Right forelimb (tissue), 1 donor: Measurements from ENCODE around the gene DOC2B.
"Not testable (repeated sequence)": the region's sequence is repeated elsewhere in the genome, so short reads cannot be mapped to it uniquely, and the experiment has no call there.

ENCODE experiments used
- DNase-seq: peaks from one replicate; pipeline ENCODE4 v3.0.0-alpha.2; 2018

The DOC2B gene

DNA sequence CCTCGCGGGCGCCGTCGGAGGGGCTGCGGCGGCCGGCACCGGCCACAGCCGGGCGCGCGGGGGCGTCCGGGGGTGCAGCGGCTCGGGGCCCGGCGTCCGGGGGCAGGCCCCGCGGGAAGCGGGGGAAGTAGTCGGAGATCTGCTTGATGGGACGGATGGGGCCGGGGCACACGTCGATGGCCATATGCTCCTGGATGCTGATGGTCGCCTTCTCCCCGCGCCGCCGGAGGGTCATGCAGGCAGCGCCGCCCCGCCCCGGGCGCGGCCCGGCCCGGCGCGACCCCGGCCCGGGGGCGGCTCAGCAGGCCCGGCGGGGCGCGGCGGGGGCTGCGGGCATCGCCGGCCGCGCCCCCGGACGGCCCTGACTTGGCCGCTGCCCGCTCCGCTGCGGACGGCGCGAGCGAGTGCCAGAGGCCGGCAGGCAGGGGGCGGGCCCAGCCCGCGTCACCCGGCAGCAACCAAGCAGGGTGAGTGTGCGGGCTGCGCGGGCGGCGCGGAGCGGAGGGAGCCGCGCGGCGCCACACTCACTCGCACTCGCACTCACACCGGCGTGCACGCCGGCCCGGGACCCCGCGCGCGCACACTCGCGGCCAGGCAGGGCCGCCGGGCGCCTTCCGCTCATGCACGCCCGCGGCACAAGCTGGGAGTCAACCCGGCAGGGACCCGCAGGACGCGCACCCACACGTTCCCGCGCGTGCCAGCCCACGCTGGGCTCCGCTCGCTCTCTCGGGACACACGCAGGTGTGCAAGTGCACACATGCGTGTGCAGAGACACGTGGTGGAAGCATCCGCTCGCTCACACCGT is at the start of gene DOC2B:
DOC2B (minus strand) TSS at position 406 of the 805 bp plus-strand sequence; CDS start at position 235, 171 bp downstream.
- peak; percentile 60 for DNase-seq

DNA sequence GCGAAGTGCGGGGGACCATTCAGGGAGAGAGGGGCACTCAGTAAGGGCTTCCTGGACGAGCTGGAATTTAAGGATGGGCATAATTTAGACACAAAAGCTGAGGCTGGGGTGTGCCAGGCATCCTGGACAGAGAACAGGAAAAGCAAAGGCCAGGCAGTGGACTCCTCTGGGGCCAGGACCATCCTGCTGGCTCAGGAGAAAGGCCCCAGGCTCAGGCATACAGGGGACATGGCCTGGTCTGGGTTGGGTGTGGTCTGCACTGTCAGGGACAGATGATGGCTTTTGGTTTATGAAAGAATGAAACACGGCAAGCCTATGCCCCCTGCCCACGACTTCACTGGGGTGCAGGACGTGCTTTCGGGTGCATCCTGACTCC is 48.9 kb upstream of the DOC2B start:
- DNase-seq: no peak

DNA sequence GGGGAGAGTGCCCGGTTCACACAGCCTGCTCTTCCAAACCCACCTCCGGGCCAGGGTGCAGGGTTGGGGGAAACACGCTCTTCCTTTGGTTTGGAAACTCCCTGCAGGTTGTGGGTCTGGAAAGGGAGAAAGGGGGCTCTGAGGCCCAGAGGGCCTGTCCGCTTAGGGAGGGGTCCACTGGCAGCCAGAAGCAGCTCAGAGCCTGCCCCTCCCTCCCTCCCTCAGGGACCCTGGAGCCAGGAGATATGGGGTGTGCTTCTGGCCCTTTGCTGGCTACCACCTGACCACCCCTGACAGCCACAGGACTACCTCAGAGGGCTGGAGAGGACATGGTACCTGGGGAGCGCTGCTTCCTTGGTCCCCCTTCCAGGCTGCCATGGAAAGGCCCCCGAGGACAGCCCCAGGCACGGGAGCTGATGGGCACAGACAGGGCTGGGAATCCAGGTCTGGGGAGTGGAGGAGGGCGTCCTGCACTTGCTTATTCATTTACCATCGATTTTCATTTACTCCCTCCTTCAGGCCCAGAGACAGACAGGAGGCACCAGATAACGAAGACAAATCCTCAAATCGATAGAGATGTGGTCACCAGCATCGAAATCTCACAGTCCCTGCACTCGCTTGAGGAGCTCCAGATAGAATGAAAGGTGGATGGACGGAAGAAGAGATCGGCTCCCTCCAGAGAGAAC is 48.4 kb upstream of the DOC2B start:
- DNase-seq: no peak

DNA sequence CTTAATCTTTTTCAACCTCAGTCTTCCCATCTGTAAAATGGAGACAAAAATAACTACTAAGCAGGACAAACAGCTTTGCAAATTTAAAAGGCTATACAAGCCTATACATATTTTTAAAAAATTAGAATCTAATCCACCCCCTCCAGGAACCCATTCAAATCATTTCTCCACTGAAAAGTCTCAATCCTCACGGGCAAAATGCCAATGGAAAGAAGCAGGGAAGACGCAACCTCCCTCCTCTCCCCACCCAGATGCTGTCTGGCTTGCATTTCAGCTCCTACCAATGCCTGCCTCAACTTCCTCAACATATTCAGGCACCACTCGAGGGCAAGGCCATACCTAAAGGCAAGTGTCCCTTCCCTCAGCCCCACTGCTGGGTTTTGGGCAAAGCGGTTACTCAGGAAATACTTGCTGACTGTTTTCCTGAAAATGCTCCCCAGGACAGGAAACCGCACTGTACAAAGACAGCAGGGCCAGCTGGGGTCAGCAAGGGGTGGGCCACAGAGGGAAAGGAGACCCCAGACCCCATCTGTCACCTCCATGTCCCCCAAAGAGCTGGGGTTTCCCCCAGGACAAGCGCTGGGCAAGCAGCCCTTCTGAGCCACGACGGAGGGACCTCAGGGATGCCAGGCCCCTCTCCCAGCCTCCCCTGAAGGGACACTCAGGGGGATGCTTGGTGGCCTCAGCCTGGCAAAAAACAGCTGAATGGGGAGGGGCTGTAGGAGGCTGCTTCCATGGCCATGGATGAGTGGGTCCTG is 47.7 kb upstream of the DOC2B start:
- DNase-seq: no peak

DNA sequence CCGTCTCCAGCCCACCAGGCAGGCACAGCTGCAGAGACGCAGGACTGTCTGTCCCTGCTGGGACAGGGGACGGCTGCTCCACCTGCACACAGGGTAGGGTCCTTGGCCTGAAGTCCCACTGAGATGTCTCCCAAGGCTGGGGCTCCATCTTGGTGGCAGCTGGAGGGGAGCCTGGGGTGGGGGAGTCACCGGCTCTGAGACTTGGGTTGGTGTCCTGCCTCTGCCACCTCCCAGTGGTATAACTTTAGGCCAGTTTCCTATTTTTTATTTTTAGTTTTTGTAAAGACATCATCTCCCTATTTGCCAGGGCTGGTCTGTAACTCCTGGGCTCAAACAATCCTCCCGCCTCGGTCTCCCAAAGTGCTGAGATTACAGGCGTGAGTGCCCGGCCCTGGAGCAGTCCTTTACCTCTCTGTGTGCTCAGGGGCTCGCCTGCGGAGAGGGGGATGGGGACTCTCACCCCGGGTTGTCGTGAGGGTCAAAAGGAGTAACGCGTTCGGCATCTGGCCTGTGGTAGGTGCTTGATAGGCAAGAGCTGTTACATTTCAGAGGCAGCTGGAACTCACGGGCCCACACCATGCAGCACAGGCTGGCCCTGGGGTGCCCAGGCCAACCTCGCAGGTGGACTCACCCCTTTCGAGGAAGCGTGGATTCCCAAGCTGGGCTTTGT is 46.6 kb upstream of the DOC2B start:
- no peak for DNase-seq

DNA sequence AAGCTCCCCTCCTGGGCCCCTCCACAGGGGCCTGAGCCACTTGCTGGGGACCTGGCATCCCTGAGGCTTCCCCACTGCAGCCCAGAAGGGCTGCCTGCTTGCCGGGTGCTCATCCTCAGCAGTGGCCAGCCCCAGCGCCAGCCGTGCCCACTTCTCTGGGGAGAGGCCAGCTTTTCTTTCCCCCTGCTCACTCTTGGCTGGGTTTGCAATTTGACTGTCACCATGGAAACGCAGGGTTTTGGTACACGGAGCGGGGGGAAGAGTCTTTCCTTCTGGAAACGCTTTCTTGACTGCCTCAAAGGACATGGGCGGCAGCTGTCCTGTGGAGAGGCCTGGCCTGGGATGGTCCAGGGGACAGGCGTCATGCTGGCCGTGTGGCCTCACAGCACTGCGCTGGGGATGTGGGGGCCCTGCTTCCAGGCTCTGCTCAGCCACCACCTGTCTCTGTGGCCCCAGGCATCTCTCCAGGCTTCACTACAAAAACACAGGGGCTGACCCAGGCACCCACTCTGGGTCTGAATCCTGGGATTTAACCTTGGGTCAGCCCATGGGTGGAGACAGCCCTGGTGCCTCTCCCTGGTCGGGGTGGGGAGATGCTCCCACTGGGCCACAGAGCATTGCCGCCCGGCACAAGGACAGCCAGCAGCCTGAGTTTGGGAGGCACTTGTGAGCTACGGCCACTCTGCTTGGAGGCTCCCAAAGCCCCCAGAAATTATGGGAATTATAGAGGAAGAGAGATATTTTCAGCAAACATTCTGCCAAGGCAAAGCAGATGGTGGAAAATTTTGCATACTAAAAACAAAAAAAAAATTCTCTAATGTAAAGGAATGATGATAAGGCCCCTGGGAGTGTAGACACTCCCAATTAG is 45.9 kb upstream of the DOC2B start:
- DNase-seq: peak; percentile 72

DNA sequence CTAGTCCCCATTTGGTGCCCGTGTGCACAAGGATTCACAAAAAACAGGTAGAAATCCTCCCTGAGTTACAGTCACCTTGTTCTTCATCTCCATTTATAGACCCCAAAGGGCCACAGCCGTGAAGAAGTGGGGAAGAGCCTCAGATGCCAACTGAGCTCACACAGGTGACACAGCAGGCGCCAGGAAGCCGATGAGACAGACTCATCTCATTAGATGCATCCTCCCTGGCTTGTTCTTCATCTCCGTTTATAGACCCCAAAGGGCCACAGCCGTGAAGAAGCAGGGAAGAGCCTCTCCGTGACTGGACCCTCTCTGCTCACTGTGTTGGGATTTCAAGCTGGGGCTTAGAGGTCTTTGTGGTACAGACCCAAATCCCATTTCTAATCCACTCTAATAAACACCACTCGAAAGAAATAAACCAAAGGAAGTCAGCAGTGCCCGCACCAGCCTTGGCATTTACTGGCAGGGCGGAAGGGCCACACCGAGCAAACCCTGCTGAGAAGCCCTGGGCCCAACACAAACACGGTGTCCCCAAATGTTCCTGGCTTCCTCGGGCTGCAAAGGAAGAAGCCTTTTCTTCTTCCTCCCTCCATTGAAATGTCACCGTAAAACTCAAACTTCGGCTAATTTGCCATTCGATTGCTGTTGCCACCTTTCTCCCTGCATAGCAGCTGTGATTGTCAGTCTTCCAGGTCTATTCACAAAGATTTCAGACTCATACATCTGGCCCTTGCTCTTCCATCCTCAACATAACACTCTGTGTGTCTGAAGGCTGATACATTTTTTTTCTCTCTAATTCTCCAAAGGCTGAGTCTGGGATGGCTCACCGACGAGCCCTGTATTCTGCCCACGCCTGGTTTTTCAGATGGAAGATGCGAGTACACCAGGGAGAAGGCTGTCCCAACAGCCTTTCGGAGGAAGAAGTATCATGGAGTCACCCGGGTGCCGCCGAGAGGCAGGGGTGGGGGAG is 44.9 kb upstream of the DOC2B start:
- DNase-seq: no peak

DNA sequence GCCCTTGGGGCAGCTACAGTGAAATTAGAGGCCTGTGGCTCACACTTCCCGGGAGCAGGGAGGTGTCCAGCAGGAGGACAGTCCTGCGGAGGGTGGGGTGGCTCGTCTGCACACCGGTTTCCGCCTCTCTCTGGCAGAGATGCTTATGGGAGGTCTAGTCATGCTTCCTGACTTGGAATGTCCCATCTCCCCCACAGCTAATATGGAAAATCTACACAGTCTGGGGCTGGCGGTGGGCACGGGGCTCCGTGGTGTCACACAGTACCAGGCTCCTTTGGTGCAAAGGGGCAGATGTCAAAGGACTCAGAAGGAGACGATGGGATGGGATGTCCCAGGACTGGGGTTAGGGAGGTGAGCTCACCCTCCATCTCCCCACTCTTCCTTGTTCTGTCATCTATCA is 44.1 kb upstream of the DOC2B start:
- DNase-seq: no peak

DNA sequence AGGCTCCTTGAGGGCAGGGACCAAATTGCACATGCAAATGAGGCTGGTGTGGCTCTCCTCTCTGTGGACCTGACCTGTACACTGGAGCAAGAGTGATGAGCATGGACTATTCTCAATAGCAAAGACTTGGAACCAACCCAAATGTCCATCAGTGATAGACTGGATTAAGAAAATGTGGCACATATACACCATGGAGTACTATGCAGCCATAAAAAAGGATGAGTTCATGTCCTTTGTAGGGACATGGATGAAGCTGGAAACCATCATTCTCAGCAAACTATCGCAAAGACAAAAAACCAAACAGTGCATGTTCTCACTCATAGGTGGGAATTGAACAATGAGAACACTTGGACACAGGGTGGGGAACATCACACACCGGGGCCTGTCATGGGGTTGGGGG is 43.1 kb upstream of the DOC2B start:
- DNase-seq: not testable (repeated sequence)

DNA sequence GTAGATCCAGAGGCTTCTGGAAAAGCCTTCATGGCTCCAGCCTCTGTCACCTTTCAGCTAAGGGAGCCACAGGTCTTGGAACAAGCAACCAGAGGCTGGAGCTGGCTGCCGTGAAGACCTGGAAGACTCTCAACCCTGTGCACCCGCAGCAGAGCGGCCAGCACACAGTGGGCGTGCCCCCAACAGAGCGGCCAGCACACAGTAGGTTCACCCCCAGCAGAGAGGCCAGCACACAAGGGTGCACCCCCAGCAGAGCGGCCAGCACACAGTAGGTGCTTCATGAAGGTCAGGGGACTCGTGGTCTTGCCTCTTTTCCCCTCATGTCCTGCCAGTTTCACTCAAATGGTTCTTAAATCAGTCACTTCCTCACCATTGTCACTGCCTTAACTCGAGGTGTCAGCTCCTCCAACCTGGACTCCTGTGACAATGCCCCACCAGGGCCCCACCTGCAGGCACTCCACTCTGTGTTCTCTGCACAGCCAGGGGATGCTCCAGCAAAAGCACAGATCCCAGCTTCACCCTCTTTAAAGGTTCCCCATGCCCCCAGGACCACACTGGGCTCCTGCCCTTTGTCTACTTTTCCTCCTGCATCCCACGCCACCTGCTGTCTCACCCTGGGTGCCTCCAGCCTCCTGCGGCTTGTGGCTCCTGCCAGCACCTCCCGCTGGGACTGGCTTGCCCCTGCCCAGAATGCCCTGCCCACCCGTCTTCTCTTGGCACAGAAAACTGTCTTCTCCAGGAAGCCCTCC is 42.4 kb upstream of the DOC2B start:
- no peak for DNase-seq

DNA sequence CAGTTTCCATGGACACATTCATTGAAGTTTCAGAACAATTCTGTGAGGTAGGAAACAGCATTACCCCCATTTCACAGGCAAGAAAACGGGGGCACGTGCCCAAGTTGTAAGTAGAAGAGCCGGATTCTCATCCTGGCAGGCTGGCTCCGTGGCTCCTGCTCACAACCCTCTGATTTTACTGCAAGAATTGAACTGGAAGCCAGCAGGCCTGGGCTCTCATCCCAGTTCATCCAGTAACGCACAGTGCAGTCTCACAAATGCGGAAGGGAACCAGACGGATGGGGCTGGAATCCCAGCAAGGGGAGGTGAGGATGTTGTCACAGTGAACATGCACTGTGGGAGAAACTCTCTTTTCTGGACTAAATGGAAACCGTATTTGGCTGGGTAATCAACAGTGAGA is 40.7 kb upstream of the DOC2B start:
- peak; percentile 64 for DNase-seq

DNA sequence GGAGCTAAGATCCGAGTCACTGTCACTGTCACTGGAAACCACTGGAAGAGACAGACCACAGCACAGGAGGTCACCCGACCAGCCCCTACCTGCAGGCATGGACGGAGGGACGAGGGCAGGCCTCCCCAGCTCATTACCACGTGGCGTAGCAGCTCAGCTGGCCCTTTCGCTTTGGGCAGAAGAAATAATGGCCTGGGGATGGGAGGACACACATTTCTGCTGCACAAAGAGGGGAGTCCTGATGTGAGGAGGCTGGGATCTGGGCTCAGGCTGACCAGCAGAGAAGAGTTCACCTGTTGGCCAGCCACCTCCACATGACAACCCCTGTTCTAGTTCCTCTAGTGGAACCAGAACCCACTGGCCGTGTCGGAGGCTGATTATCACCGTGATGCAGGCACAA is 38.2 kb upstream of the DOC2B start:
- no peak for DNase-seq

DNA sequence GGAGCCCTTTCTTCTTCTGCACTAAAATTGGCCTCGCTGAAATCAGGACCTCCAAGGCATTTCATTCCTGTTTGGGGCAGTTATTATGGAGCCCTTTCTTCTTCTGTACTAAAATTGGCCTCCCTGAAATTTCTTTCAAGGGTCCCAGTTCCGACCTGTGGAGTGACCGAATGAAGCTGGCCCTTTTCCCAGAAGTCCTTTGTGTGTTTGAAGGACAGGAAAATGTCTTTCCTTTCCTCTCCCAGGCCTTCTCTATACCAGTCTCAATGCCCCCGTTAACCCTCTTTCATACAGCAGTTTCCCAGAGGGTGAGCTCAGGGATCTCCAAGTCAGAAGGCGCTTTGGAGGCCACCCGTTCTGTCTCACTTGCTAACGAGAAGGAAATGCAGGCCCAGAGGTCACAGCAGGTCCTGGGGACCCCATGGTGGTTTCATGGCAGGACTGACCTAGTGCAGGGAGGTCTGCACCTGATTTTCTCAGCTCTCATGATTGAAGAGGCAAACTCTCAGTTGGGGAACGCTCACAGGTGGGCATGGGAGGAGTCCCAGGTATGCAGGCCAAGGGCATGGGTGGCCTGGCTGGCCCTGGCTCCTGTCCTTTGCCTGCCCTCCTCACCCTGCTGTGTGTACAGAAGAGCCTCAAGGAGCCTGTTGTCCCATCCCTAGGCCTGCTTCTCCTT is 37.1 kb upstream of the DOC2B start:
- no peak for DNase-seq

DNA sequence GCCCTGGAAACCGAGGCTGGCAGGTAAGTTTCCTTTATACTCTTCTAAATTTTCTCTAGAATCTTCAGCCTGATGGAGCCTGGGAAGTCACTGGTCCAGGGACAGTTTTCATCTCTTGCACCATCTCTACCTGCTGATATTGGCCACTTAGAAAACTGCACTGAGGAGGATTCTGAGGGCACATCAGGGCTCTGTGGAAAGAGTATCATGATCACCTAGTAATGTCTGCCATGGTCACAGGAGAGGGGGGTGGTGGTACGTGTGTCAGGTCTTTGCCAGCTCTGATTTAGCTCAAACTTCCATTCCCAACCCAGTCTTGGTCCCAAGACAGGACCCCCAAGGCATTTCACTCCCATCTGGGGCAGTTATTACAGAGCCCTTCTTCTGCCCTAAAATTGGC is 35.2 kb upstream of the DOC2B start:
- DNase-seq: no peak

DNA sequence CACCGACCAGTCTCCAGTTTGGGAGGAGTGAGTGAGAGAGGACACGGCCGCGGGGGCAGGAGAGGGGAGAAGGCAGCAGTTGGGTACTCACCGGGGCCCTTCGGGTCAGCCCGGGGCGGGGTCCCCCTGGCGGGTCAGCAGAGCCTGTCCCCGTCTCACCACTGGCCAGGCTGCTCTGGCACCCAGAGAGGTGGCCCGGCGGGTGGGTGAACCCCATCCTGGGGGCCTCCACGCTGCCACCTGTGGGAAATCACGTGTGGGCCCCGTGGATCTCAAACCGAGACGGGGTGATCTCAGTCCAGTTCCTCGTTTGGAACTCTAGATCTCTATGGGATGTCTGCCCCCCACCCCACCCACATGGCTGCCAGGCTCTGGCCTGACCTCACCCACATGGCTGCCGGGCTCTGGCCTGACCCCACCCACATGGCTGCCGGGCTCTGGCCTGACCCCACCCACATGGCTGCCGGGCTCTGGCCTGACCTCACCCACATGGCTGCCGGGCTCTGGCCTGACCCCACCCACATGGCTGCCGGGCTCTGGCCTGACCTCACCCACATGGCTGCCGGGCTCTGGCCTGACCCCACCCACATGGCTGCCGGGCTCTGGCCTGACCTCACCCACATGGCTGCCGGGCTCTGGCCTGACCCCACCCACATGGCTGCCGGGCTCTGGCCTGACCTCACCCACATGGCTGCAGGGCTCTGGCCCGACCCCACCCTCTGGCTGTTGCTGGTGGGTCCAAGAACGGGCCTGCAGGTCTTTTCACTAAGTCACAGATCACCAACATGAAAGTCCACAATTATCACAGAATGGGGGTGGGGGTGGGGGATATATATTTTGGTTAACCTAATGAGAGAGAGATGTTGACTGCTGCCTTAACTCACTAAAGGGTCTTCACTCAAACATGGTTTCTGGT is 34.4 kb upstream of the DOC2B start:
- DNase-seq: not testable (repeated sequence)

DNA sequence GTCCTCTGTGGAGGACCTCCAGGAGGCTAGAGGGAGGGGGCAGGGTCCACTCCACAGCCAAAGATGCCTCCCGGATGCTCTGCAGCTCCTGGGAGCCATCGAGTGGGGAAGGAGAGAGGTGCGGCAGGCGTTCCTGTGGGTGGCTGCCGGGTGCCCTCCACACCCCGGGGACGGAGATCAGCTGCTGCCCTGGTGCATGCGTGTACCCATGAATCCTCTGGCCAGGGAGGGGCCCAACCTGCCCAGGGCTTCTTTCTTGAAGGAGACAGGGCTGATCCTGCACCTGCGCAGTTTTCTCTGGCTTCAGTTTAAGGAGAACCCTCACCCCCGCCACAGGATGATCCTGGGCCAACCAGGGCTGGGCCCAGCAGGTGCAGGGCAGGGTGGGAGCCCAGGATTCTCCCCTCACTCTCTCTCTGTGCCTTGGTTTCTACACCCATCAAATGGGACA is 33.5 kb upstream of the DOC2B start:
- no peak for DNase-seq

DNA sequence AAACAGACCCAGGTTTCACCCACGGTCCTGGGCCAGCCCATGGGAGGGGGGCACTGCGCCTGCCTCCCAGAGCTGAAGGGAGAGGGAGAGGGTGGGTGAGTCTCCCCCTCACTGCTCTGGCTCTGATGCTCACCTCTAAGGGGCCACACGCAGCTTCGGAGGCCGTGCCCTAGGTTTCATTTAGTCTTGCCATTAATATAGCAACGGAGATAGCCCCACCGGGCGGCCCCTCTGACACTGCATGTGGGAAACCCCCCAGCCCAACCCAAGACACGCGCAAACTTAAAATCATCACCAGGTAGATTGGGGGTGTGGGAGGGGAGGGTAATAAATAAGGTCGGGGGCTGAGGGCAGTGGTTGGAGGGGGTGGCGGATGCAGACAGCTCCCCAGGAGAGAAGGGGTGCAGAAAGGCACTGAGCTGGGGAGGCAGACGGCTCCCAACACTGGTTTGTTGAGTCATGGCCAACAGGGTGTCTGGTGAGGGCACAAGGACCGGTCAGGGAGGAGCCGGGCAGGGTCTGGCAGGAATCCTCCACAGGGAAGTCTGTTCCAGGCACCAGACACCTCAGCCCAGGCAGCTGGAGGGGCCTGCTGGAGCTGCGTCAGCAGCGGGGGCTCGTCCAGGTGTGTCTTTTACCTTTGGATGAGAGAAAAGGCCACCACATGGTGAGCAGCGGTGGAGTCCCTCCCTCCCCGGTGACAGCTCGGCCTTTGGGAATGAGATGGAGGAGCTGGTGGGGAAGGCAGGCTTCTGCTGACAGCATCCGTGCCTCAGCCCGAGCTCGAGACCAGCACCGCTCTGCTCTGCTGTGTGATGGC is 32.0 kb upstream of the DOC2B start:
- no peak for DNase-seq
